ENCODE results near the gene ZNF30. TPM values are rescaled to one million over a fixed set of nuclear protein-coding genes. Genes with fewer than 3 reads are reported as not detected.

The ZNF30 gene
- total and polyA plus RNA-seq, 2 donors (not counting 1 experiment from before 2014, with no cell fraction given): 3.3 TPM

- Mint-ChIP-seq H3K4me3 (no peak overlapping the region), H3K27ac (no peak overlapping the region), H3K27me3 (peaks cover 4% of the 10 kb centered on the region), H3K4me1 (peaks cover 2% of the 10 kb centered on the region), H3K9me3 (ENCODE audit: insufficient read depth) (no peaks in the 10 kb centered on the region)
- no peak for ATAC-seq (ENCODE audit: low read depth)
- intact Hi-C loops (cut with micrococcal nuclease): no loop called here
- ChIA-PET CTCF (interaction anchor here (1.7 kb wide), 1 partner anchor 59 kb away, joined by 4 read pairs; no protein-coding TSS in a partner anchor), POLR2A (interaction anchor here (0.6 kb wide), 1 partner anchor 748 kb away, joined by 4 read pairs; no protein-coding TSS in a partner anchor)
- H3K4me1 ChIP-seq (ENCODE audit: control insufficient read depth in 2 of 2, insufficient read depth in 2 of 2, low read length in 2 of 2): no peaks in the 10 kb centered on the region
- no peak overlapping the region for H3K4me2 ChIP-seq (replicated peaks; ENCODE audit: low read depth, low read length, poor library complexity, severe bottlenecking)
- H3K36me3 ChIP-seq (replicated peaks in 1 of 2; ENCODE audit: control extremely low read depth in 1 of 2, control insufficient read depth in 1 of 2, extremely low read depth in 1 of 2, insufficient read depth in 2 of 2, low read length in 1 of 2): no peaks in the 10 kb centered on the region
- DNase-seq: no peak
- TF ChIP-seq EZH2 (IDR thresholded peaks at IDR 0.05; ENCODE audit: borderline replicate concordance, insufficient read depth, low read depth, low read length, poor library complexity, severe bottlenecking): no peak
- no peak for TF ChIP-seq CTCF (IDR thresholded peaks at IDR 0.05)
- 3% methylated on average over 6 of the region's 7 CpGs for WGBS (ENCODE audit: insufficient coverage)
- no peaks in the 10 kb centered on the region for H3K9me3 ChIP-seq (ENCODE audit: control extremely low read depth in 1 of 3, control insufficient read depth in 2 of 3, insufficient read depth in 1 of 3, low read length in 2 of 3)
- H3K4me3 ChIP-seq (ENCODE audit: control extremely low read depth in 1 of 5, extremely low read depth in 1 of 5, insufficient read depth in 1 of 5, low read depth in 2 of 5, low read length in 4 of 5): no peak overlapping the region
- H3K27me3 ChIP-seq (replicated peaks in 1 of 4; ENCODE audit: control extremely low read depth in 1 of 4, control insufficient read depth in 3 of 4, insufficient read depth in 4 of 4, low read length in 3 of 4): no peaks in the 10 kb centered on the region
- H3K27ac ChIP-seq (ENCODE audit: low read length in 2 of 2): no peak overlapping the region
- no peaks in the 10 kb centered on the region for H3K79me2 ChIP-seq (ENCODE audit: control insufficient read depth, insufficient read depth, low read length)
- no peak overlapping the region for H3K9ac ChIP-seq (ENCODE audit: low read length)
- H2AFZ ChIP-seq (ENCODE audit: insufficient read depth, low read depth, low read length, poor library complexity, severe bottlenecking): peak overlapping the region; percentile 24
- H4K20me1 ChIP-seq (ENCODE audit: control insufficient read depth, insufficient read depth, low read length, poor library complexity, severe bottlenecking): no peaks in the 10 kb centered on the region
Measured at GRCh38 chr19:34985249-34986022, 58.7 kb downstream of the ZNF30 start.

- Mint-ChIP-seq H3K27me3 (peaks cover 4% of the 10 kb centered on the region), H3K27ac (no peak overlapping the region), H3K4me1 (peaks cover 6% of the 10 kb centered on the region), H3K9me3 (ENCODE audit: insufficient read depth) (no peaks in the 10 kb centered on the region), H3K4me3 (no peak overlapping the region)
- no peaks in the 10 kb centered on the region for H3K79me2 ChIP-seq (ENCODE audit: control insufficient read depth, insufficient read depth, low read length)
- TF ChIP-seq EZH2 (IDR thresholded peaks at IDR 0.05; ENCODE audit: borderline replicate concordance, insufficient read depth, low read depth, low read length, poor library complexity, severe bottlenecking): no peak
- no peak for TF ChIP-seq CTCF (IDR thresholded peaks at IDR 0.05)
- H3K27ac ChIP-seq (ENCODE audit: low read length in 2 of 2): no peak overlapping the region
- ChIA-PET CTCF (interaction anchor here (0.8 kb wide), 1 partner anchor 15 kb away, joined by 3 read pairs; no protein-coding TSS in a partner anchor), POLR2A (no interaction called here)
- ATAC-seq (ENCODE audit: low read depth) (no peak), DNase-seq (no peak)
- H3K4me2 ChIP-seq (replicated peaks; ENCODE audit: low read depth, low read length, poor library complexity, severe bottlenecking): no peak overlapping the region
- WGBS (ENCODE audit: insufficient coverage): no CpG with 5 or more reads among the region's 1 CpG
- H3K36me3 ChIP-seq (replicated peaks in 1 of 2; ENCODE audit: control extremely low read depth in 1 of 2, control insufficient read depth in 1 of 2, extremely low read depth in 1 of 2, insufficient read depth in 2 of 2, low read length in 1 of 2): no peaks in the 10 kb centered on the region
- no peak overlapping the region for H3K9ac ChIP-seq (ENCODE audit: low read length)
- no peak overlapping the region for H2AFZ ChIP-seq (ENCODE audit: insufficient read depth, low read depth, low read length, poor library complexity, severe bottlenecking)
- intact Hi-C loops (cut with micrococcal nuclease): no loop called here
- H3K4me1 ChIP-seq (ENCODE audit: control insufficient read depth in 2 of 2, insufficient read depth in 2 of 2, low read length in 2 of 2): no peaks in the 10 kb centered on the region
- no peak overlapping the region for H3K4me3 ChIP-seq (ENCODE audit: control extremely low read depth in 1 of 5, extremely low read depth in 1 of 5, insufficient read depth in 1 of 5, low read depth in 2 of 5, low read length in 4 of 5)
- no peaks in the 10 kb centered on the region for H4K20me1 ChIP-seq (ENCODE audit: control insufficient read depth, insufficient read depth, low read length, poor library complexity, severe bottlenecking)
- peaks cover 0 to 4% (median 0%) of the 10 kb centered on the region in 3 donors for H3K9me3 ChIP-seq (ENCODE audit: control extremely low read depth in 1 of 3, control insufficient read depth in 2 of 3, insufficient read depth in 1 of 3, low read length in 2 of 3)
- H3K27me3 ChIP-seq (replicated peaks in 1 of 4; ENCODE audit: control extremely low read depth in 1 of 4, control insufficient read depth in 3 of 4, insufficient read depth in 4 of 4, low read length in 3 of 4): peaks cover 0 to 4% (median 0%) of the 10 kb centered on the region in 4 experiments
Measured at GRCh38 chr19:34988119-34988518, 61.4 kb downstream of the ZNF30 start.

Measured in B cell (primary cell).